ENCODE data around the gene RXRG. TPM values are rescaled to one million over a fixed set of nuclear protein-coding genes. Genes with fewer than 3 reads are reported as not detected.

The RXRG gene
- polyA plus RNA-seq, 1 of the 3 experiments (the other 2 are of a cell fraction) = not detected

- CTCF ChIA-PET = interaction anchor here (0.8 kb wide), 1 partner anchor 9 kb away, joined by 4 read pairs; no protein-coding TSS in a partner anchor
- WGBS (ENCODE audit: low lambda C conversion rate) = 41% methylated on average over 2 of the region's 2 CpGs
- Histone ChIP-seq H3K27ac (ENCODE audit: low read depth in 2 of 2, low read length in 1 of 2) (no peak overlapping the region), H3K4me2 (no peak overlapping the region), H3K9me3 (no peaks in the 10 kb centered on the region), H3K9me2 (no peaks in the 10 kb centered on the region), H3K79me2 (ENCODE audit: insufficient read depth) (no peaks in the 10 kb centered on the region), H4K20me1 (ENCODE audit: insufficient read depth) (no peaks in the 10 kb centered on the region), H2AFZ (ENCODE audit: low read depth) (no peak overlapping the region), H3K9ac (no peak overlapping the region), H3F3A (replicated peaks; ENCODE audit: insufficient read depth) (no peaks in the 10 kb centered on the region), H3K36me3 (replicated peaks in 1 of 2; ENCODE audit: control insufficient read depth in 1 of 2, insufficient read depth in 2 of 2, low read length in 1 of 2) (no peaks in the 10 kb centered on the region), H3K4me3 (ENCODE audit: low read depth in 2 of 2, low read length in 1 of 2) (no peak overlapping the region), H3K4me1 (ENCODE audit: control insufficient read depth in 1 of 2, insufficient read depth in 2 of 2, low read depth in 1 of 2, low read length in 1 of 2) (no peaks in the 10 kb centered on the region), H3K27me3 (ENCODE audit: insufficient read depth) (no peaks in the 10 kb centered on the region)
- POLR2A ChIA-PET = no interaction called here
- TF ChIP-seq YY1 (IDR thresholded peaks at IDR 0.05; ENCODE audit: low read depth) (no peak), MEF2A (IDR thresholded peaks at IDR 0.05; ENCODE audit: borderline replicate concordance, low read depth) (no peak), RCOR1 (IDR thresholded peaks at IDR 0.05; ENCODE audit: low read length) (no peak), FOXM1 (IDR thresholded peaks at IDR 0.05; ENCODE audit: low read depth) (no peak), MAX (IDR thresholded peaks at IDR 0.05; ENCODE audit: low read depth) (no peak), RAD21 (IDR thresholded peaks at IDR 0.05; ENCODE audit: low read length) (no peak), POLR2AphosphoS5 (IDR thresholded peaks at IDR 0.05; ENCODE audit: low read depth, low read length) (no peak), MXI1 (IDR thresholded peaks at IDR 0.05; ENCODE audit: low read depth, low read length) (no peak), RXRA (IDR thresholded peaks at IDR 0.05; ENCODE audit: borderline replicate concordance, low read depth) (no peak), GATA2 (CRISPR knock-in tag; IDR thresholded peaks at IDR 0.05) (no peak)
- TF ChIP-seq, protein P1, sequence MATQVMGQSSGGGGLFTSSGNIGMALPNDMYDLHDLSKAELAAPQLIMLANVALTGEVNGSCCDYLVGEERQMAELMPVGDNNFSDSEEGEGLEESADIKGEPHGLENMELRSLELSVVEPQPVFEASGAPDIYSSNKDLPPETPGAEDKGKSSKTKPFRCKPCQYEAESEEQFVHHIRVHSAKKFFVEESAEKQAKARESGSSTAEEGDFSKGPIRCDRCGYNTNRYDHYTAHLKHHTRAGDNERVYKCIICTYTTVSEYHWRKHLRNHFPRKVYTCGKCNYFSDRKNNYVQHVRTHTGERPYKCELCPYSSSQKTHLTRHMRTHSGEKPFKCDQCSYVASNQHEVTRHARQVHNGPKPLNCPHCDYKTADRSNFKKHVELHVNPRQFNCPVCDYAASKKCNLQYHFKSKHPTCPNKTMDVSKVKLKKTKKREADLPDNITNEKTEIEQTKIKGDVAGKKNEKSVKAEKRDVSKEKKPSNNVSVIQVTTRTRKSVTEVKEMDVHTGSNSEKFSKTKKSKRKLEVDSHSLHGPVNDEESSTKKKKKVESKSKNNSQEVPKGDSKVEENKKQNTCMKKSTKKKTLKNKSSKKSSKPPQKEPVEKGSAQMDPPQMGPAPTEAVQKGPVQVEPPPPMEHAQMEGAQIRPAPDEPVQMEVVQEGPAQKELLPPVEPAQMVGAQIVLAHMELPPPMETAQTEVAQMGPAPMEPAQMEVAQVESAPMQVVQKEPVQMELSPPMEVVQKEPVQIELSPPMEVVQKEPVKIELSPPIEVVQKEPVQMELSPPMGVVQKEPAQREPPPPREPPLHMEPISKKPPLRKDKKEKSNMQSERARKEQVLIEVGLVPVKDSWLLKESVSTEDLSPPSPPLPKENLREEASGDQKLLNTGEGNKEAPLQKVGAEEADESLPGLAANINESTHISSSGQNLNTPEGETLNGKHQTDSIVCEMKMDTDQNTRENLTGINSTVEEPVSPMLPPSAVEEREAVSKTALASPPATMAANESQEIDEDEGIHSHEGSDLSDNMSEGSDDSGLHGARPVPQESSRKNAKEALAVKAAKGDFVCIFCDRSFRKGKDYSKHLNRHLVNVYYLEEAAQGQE (IDR thresholded peaks at IDR 0.05; ENCODE audit: low read depth, low read length) = no peak
- TF ChIP-seq, protein P2, sequence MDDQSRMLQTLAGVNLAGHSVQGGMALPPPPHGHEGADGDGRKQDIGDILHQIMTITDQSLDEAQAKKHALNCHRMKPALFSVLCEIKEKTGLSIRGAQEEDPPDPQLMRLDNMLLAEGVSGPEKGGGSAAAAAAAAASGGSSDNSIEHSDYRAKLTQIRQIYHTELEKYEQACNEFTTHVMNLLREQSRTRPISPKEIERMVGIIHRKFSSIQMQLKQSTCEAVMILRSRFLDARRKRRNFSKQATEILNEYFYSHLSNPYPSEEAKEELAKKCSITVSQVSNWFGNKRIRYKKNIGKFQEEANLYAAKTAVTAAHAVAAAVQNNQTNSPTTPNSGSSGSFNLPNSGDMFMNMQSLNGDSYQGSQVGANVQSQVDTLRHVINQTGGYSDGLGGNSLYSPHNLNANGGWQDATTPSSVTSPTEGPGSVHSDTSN (IDR thresholded peaks at IDR 0.05) = no peak
- TF ChIP-seq, protein P3, sequence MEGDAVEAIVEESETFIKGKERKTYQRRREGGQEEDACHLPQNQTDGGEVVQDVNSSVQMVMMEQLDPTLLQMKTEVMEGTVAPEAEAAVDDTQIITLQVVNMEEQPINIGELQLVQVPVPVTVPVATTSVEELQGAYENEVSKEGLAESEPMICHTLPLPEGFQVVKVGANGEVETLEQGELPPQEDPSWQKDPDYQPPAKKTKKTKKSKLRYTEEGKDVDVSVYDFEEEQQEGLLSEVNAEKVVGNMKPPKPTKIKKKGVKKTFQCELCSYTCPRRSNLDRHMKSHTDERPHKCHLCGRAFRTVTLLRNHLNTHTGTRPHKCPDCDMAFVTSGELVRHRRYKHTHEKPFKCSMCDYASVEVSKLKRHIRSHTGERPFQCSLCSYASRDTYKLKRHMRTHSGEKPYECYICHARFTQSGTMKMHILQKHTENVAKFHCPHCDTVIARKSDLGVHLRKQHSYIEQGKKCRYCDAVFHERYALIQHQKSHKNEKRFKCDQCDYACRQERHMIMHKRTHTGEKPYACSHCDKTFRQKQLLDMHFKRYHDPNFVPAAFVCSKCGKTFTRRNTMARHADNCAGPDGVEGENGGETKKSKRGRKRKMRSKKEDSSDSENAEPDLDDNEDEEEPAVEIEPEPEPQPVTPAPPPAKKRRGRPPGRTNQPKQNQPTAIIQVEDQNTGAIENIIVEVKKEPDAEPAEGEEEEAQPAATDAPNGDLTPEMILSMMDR (IDR thresholded peaks at IDR 0.05) = no peak
- no peak for DNase-seq
Measured at GRCh38 chr1:165451691-165452090, 6.8 kb upstream of the RXRG start.
